ENCODE data around the gene SLC6A2.

Gene SLC6A2

DNA sequence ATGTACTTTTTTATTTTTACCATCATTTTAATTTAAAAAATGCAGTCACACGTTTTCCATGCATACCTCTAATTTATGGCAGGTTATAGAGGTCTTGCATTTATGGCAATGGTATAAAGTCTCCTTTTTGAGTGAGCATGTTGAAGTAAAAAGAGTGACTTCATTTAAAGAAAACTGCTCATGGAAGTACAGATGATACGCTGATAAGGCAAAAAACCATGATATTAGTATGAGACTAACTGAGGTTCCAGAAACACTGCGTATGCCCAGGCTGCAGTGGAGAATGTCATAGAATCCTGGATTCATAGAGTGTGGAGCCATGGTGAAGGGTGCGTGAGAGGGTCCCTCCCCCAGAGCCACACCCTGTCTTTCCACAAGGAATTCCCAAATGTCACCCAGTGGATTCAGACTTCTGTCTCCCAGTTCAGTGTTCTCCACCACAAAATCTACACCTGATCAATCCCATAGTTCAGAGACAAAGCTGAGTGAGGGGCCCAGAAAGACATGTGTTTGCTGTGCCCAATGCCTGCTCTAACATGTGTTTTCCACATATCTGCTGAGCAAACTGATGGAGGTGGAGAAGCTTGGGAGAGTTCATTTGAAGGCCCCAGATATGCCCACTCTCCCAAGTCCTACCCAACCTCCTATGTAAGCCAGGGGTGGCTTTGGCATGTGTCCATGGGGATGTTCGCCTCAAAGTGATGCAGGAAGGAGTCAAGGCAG is 69.4 kb downstream of the SLC6A2 start:
- H3K27me3 ChIP-seq (ENCODE audit: insufficient read depth, poor library complexity, severe bottlenecking): no peaks in the 10 kb centered on the region
- no peak overlapping the region for H3K27ac ChIP-seq (replicated peaks)
- no peak overlapping the region for H3K4me3 ChIP-seq (replicated peaks; ENCODE audit: insufficient read depth, low read length)
- TF ChIP-seq SPI1 (IDR thresholded peaks at IDR 0.05; ENCODE audit: borderline replicate concordance, low read depth) (no peak), GABPA (IDR thresholded peaks at IDR 0.05; ENCODE audit: low read depth) (no peak), POLR2AphosphoS5 (IDR thresholded peaks at IDR 0.05; ENCODE audit: low read depth) (no peak)
- TF ChIP-seq, protein P1, sequence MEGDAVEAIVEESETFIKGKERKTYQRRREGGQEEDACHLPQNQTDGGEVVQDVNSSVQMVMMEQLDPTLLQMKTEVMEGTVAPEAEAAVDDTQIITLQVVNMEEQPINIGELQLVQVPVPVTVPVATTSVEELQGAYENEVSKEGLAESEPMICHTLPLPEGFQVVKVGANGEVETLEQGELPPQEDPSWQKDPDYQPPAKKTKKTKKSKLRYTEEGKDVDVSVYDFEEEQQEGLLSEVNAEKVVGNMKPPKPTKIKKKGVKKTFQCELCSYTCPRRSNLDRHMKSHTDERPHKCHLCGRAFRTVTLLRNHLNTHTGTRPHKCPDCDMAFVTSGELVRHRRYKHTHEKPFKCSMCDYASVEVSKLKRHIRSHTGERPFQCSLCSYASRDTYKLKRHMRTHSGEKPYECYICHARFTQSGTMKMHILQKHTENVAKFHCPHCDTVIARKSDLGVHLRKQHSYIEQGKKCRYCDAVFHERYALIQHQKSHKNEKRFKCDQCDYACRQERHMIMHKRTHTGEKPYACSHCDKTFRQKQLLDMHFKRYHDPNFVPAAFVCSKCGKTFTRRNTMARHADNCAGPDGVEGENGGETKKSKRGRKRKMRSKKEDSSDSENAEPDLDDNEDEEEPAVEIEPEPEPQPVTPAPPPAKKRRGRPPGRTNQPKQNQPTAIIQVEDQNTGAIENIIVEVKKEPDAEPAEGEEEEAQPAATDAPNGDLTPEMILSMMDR (IDR thresholded peaks at IDR 0.05; ENCODE audit: insufficient read depth, low read length): no peak
- TF ChIP-seq, protein P2, sequence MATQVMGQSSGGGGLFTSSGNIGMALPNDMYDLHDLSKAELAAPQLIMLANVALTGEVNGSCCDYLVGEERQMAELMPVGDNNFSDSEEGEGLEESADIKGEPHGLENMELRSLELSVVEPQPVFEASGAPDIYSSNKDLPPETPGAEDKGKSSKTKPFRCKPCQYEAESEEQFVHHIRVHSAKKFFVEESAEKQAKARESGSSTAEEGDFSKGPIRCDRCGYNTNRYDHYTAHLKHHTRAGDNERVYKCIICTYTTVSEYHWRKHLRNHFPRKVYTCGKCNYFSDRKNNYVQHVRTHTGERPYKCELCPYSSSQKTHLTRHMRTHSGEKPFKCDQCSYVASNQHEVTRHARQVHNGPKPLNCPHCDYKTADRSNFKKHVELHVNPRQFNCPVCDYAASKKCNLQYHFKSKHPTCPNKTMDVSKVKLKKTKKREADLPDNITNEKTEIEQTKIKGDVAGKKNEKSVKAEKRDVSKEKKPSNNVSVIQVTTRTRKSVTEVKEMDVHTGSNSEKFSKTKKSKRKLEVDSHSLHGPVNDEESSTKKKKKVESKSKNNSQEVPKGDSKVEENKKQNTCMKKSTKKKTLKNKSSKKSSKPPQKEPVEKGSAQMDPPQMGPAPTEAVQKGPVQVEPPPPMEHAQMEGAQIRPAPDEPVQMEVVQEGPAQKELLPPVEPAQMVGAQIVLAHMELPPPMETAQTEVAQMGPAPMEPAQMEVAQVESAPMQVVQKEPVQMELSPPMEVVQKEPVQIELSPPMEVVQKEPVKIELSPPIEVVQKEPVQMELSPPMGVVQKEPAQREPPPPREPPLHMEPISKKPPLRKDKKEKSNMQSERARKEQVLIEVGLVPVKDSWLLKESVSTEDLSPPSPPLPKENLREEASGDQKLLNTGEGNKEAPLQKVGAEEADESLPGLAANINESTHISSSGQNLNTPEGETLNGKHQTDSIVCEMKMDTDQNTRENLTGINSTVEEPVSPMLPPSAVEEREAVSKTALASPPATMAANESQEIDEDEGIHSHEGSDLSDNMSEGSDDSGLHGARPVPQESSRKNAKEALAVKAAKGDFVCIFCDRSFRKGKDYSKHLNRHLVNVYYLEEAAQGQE (IDR thresholded peaks at IDR 0.05; ENCODE audit: insufficient replicate concordance, low read depth): no peak
- DNase-seq (ENCODE audit: low read depth in 1 of 2, low spot score in 1 of 2): no peak

DNA sequence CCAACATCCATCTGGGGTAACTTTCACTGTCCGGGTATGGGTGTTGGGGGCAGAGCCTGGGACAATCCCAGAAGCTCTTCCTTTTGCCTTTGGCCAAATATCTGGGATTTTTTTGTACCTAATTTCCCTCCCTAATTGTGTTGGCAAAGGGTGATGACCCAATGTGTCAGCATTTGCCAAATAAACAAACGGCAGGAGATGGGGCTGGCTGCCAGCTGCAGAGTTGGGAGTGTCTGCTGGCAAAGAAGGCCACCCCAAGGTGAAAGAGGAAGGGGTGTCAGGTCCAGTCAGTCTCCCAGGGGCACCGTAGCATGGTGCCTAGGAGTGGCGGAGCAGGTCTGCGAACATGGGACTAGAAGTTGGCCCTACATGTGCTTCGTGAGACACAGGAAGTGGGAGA is 73.0 kb downstream of the SLC6A2 start:
- no peak for DNase-seq (ENCODE audit: low read depth in 1 of 2, low spot score in 1 of 2)
- H3K4me3 ChIP-seq (replicated peaks; ENCODE audit: insufficient read depth, low read length): no peak overlapping the region

DNA sequence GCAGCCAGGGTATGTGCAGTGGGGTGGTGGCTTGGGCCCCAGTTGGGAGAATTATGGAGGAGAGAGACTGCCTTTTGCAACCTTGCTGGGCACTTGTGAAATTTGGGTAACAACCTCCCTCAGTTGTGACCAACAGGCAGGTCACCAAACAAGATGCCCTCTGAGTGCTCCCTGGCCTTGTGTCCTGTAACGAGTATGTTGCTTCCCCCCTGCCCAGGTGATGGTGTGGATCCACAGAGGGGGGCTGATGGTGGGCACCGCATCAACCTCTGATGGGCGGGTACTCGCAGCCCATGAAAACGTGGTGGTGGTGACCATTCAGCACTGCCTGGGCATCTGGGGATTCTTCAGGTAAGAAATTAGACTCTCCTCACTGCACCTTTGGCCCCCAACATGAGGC is 74.3 kb downstream of the SLC6A2 start:
- TF ChIP-seq, protein P1 (IDR thresholded peaks at IDR 0.05; ENCODE audit: insufficient read depth, low read length): no peak
- no peak overlapping the region for H3K27ac ChIP-seq (replicated peaks)
- DNase-seq (ENCODE audit: low read depth in 1 of 2, low spot score in 1 of 2): no peak
- no peaks in the 10 kb centered on the region for H3K27me3 ChIP-seq (ENCODE audit: insufficient read depth, poor library complexity, severe bottlenecking)
- H3K4me3 ChIP-seq (replicated peaks; ENCODE audit: insufficient read depth, low read length): no peak overlapping the region

More for the DNA sequence above, 73.0 kb downstream of the SLC6A2 start:
- Histone ChIP-seq H3K27me3 (ENCODE audit: insufficient read depth, poor library complexity, severe bottlenecking) (no peaks in the 10 kb centered on the region), H3K27ac (replicated peaks) (no peak overlapping the region)
- no peak for TF ChIP-seq GABPA (IDR thresholded peaks at IDR 0.05; ENCODE audit: low read depth)
- TF ChIP-seq, protein P2 (IDR thresholded peaks at IDR 0.05; ENCODE audit: insufficient replicate concordance, low read depth): no peak
- TF ChIP-seq POLR2AphosphoS5 (IDR thresholded peaks at IDR 0.05; ENCODE audit: low read depth): no peak
- TF ChIP-seq, protein P1 (IDR thresholded peaks at IDR 0.05; ENCODE audit: insufficient read depth, low read length): no peak
- TF ChIP-seq SPI1 (IDR thresholded peaks at IDR 0.05; ENCODE audit: borderline replicate concordance, low read depth): no peak

DNA sequence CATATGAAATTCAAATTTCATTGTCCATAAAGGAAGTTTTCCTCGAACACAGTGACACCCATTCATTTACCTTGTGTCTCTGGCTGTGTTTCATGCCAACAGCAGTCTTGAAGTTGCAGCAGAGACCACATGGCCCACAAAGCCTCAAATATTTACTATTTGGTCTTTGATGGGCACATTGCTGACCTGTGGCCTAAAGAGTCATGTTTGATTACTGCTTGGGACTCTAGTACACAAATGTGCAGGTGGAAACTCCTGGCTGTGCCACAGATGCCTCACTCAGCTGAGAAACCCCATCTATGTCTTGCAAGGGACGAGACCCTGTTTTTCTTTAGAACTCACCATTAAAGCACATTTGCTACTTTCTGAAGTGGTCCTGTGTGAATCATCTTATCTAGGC is 76.7 kb downstream of the SLC6A2 start:
- H3K4me3 ChIP-seq (replicated peaks; ENCODE audit: insufficient read depth, low read length): no peak overlapping the region
- no peak for TF ChIP-seq GABPA (IDR thresholded peaks at IDR 0.05; ENCODE audit: low read depth)
- TF ChIP-seq, protein P1 (IDR thresholded peaks at IDR 0.05; ENCODE audit: insufficient read depth, low read length): no peak
- no peak overlapping the region for H3K27ac ChIP-seq (replicated peaks)
- no peaks in the 10 kb centered on the region for H3K27me3 ChIP-seq (ENCODE audit: insufficient read depth, poor library complexity, severe bottlenecking)
- no peak for DNase-seq (ENCODE audit: low read depth in 1 of 2, low spot score in 1 of 2)
